ENCODE data around the gene PSENEN. TPM values are rescaled to one million over a fixed set of nuclear protein-coding genes. Genes with fewer than 3 reads are reported as not detected.

Gene PSENEN
- polyA plus RNA-seq, 2 of the 4 experiments (the other 2 are of a cell fraction): 111 to 191 TPM

- TF ChIP-seq CBX2 (IDR thresholded peaks at IDR 0.05; ENCODE audit: borderline replicate concordance, low read depth): no peak
Observed at GRCh38 chr19:35745328-35746086, at the start of gene PSENEN, which contains the start of gene U2AF1L4 (continued).

GRCh38 chr19:35695895-35696422 lies 49.5 kb upstream of the PSENEN start:
- ChIA-PET CTCF (interaction anchor here (0.6 to 13.6 kb wide), 18 partner anchors 9 to 489 kb away, joined by 3 to 161 read pairs (median 4); partner anchors contain the start of genes PSENEN and U2AF1L4), POLR2A (no interaction called here)
- Histone ChIP-seq H3K9me3 (no peaks in the 10 kb centered on the region), H3K27ac (no peak overlapping the region), H3K4me1 (no peaks in the 10 kb centered on the region), H3K4me2 (no peak overlapping the region), H3K4me3 (no peak overlapping the region)
- FAIRE-seq (no peak), ATAC-seq (no peak), DNase-seq (ENCODE audit: low read depth in 1 of 2, low spot score in 1 of 2) (no peak)
- WGBS (ENCODE audit: missing lambda C conversion rate): 54% methylated on average over 2 of the region's 2 CpGs
- TF ChIP-seq ZFP36 (IDR thresholded peaks at IDR 0.05; ENCODE audit: borderline replicate concordance, partially characterized antibody): no peak
- no peak for TF ChIP-seq REST (IDR thresholded peaks at IDR 0.05)
- no peak for TF ChIP-seq PBX3 (IDR thresholded peaks at IDR 0.05)
- TF ChIP-seq HOXB13 (CRISPR knock-in tag; IDR thresholded peaks at IDR 0.05; ENCODE audit: low read depth): no peak
- TF ChIP-seq CTCF (IDR thresholded peaks at IDR 0.05): no peak
- TF ChIP-seq MYC (IDR thresholded peaks at IDR 0.05; ENCODE audit: borderline replicate concordance, low read length): no peak
- TF ChIP-seq SMC3 (IDR thresholded peaks at IDR 0.05): no peak
- no peak for TF ChIP-seq MAZ (IDR thresholded peaks at IDR 0.05; ENCODE audit: borderline replicate concordance, low read depth, low read length)
- no peak for TF ChIP-seq KDM5A (IDR thresholded peaks at IDR 0.05)
- TF ChIP-seq RARB (CRISPR knock-in tag; IDR thresholded peaks at IDR 0.05): no peak
- TF ChIP-seq ZNF302 (CRISPR knock-in tag; IDR thresholded peaks at IDR 0.05): no peak
- TF ChIP-seq RCOR1 (IDR thresholded peaks at IDR 0.05; ENCODE audit: low read depth, low read length): no peak
- TF ChIP-seq SREBF2 (IDR thresholded peaks at IDR 0.05): no peak
- no peak for TF ChIP-seq FOXS1 (CRISPR knock-in tag; IDR thresholded peaks at IDR 0.05)
- no peak for TF ChIP-seq RFX5 (IDR thresholded peaks at IDR 0.05)
- TF ChIP-seq CBX2 (IDR thresholded peaks at IDR 0.05; ENCODE audit: borderline replicate concordance, low read depth): no peak
- TF ChIP-seq ATOH8 (CRISPR knock-in tag; IDR thresholded peaks at IDR 0.05; ENCODE audit: low read depth): no peak
- TF ChIP-seq EHMT2 (IDR thresholded peaks at IDR 0.05; ENCODE audit: low read depth): no peak
- TF ChIP-seq FOSL2 (IDR thresholded peaks at IDR 0.05): no peak
- TF ChIP-seq FOSL2 (CRISPR knock-in tag; IDR thresholded peaks at IDR 0.05): no peak
- TF ChIP-seq CHD2 (IDR thresholded peaks at IDR 0.05; ENCODE audit: low read length, partially characterized antibody): no peak

All from A549 (cell line).